NCI-H1930 (cell line): ENCODE data around the gene HOXC10.

Experiments used
- DNase-seq, 2 experiments: peaks; one replicate each; lab custom pipeline; 2025; lab: John Stamatoyannopoulos, UW

The HOXC10 gene

GRCh38 chr12:54030442-54030801, 45.5 kb downstream of the HOXC10 start:
- no peak for DNase-seq

GRCh38 chr12:54030889-54031471, 46.0 kb downstream of the HOXC10 start:
- DNase-seq, result no peak

GRCh38 chr12:54031480-54031879, 46.5 kb downstream of the HOXC10 start:
- no peak for DNase-seq

GRCh38 chr12:54032086-54032619, 47.2 kb downstream of the HOXC10 start:
- no peak for DNase-seq

GRCh38 chr12:54032627-54033100, 47.7 kb downstream of the HOXC10 start, which contains the start of gene HOXC5:
HOXC5 (plus strand) TSS chr12:54033050; CDS start chr12:54033123, 73 bp downstream.
- DNase-seq, result peak in 1 of 2 experiments; percentile 66

GRCh38 chr12:54033106-54033979, 48.4 kb downstream of the HOXC10 start:
- DNase-seq, result no peak

- no peak for DNase-seq
Observed at GRCh38 chr12:54033980-54034784, 49.2 kb downstream of the HOXC10 start.

- DNase-seq, result no peak
Observed at GRCh38 chr12:54034785-54035310, 49.9 kb downstream of the HOXC10 start.

GRCh38 chr12:54035568-54036264, 50.8 kb downstream of the HOXC10 start:
- DNase-seq, result no peak

GRCh38 chr12:54036620-54037359, 51.8 kb downstream of the HOXC10 start:
- no peak for DNase-seq

GRCh38 chr12:54037360-54038283, 52.7 kb downstream of the HOXC10 start:
- DNase-seq, result no peak

GRCh38 chr12:54038284-54038870, 53.4 kb downstream of the HOXC10 start:
- no peak for DNase-seq

- no peak for DNase-seq
Observed at GRCh38 chr12:54038871-54039414, 54.0 kb downstream of the HOXC10 start.

- DNase-seq, result no peak
Observed at GRCh38 chr12:54039417-54040147, 54.6 kb downstream of the HOXC10 start.
